ENCODE results near the gene S100A11.

Gene S100A11

DNA sequence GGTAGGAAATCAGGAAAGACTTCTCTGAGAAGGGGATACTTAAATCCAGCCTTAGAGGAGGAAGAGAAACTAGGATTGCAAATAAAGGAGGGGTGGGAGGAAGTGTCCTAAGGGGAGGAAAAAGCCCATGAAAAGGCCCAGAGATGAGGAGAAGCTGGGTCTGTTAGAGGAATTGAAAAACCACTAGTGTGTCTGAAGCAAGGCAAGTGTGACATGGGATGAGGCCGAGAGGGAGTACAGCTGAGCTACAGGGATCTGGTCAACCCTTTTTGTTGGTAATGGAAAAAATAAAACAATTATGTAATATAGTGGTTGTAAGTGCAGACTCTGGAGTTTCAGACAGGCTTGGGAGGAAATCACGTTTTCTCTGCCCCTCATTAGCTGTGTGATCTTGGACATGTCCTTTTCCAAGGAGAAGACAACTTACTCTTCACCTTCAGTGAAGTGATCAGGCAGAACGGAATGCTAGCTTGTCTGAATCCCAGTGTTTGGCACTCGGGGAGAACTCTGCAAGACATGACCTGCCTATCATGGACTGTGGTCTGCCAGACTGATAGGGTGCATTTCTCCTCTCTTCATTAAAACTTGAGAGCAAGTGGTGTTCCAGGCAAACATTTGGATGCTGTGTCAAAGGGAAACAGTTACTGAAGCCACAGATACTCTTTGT, 35.7 kb downstream of the S100A11 start:
- no peak for DNase-seq

- DNase-seq: no peak
Measured at GRCh38 chr1:151998611-151999362, 38.0 kb downstream of the S100A11 start.

DNA sequence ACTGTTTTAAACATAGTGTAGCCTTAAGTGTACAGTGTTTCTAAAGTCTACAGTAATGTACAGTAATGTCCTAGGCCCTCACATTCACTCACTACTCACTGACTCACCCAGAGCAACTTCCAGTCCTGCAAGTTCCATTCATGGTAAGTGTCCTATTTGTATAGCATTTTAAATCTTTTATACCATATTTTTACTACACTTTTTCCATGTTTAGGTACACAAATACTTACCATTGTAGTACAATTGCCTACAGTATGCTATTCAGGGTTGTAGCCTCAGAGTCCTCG, 39.6 kb downstream of the S100A11 start:
- DNase-seq: no peak

GRCh38 chr1:151995774-151996173, 41.0 kb downstream of the S100A11 start:
- DNase-seq: no peak

GRCh38 chr1:151994956-151995355, 41.8 kb downstream of the S100A11 start:
- DNase-seq: no peak

DNA sequence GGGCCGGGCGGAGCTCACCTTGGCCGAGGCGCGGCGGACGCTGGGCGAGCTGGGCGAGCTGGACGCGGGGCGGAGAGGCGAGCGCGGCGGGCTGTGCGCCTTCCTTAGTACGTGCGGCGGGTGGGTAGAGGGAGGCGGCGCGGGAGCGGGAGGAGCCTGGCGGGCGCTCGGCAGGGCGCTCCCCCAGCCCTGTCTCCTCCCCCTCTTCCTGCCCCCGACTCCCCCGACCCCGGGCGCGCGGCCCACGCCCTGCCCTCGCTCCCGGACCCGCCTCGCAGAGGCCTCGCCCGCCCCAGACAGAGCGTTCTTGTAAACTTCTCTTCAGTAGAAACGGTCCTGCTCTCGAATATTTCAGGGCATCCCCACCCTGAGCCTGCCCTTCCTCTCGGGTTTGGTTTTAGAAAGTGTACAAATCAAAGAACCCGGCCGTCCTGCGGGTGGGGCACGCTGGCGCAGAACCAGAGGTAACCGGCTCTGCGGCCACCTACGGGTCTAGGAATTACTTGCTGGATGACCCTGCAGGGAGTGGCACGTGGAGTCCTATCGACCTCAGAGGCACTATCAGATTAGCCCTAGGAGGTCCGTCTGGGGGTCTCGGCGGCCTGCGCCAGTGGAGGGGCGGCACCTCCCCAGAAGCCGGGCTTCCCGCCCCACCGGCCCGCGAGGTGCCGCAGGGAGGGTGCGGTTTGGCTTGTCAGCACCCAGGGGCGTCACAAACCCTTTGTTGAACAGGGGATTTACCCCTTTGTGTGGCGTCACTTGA, 42.9 kb downstream of the S100A11 start, which contains the start of gene S100A10:
TSS of gene S100A10 (minus strand) at position 126 of the 763 bp plus-strand sequence. CDS start 7,629 bp downstream, outside the sequence.
- no peak for DNase-seq

- no peak for DNase-seq
Measured at GRCh38 chr1:151993084-151993733, 43.6 kb downstream of the S100A11 start.

GRCh38 chr1:151992303-151993083, 44.3 kb downstream of the S100A11 start:
- no peak for DNase-seq

DNA sequence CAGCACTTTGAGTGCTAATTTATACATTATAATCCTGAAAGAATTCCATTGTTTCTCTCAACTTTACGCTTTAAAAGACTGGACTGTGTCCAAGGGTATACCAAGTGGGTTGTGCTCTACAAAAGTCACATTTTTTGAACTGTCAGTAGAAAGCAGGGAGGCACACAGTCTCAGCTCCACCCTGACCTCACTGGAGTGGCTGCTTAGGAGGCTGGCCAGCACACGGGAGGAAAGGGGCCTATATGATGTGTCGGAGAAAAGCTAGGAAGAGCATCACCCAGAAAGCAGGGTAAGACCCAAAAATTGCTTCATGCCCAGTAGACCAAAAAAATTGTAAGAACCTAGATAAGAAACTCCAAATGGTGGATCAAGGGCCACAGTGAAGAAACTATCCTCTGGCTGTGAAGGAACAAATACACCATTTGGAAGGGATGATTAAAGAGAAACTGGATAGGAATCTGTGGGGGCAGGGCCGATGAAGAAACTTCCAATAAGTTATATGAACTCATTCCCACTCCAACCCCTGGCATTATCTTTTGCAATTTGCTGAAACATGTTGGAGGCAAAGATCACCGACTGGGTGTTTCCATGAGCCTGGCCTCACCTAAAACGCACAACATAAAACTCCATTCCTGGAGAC, 45.0 kb downstream of the S100A11 start:
- no peak for DNase-seq

GRCh38 chr1:151990856-151991198, 46.0 kb downstream of the S100A11 start:
- DNase-seq: no peak

DNA sequence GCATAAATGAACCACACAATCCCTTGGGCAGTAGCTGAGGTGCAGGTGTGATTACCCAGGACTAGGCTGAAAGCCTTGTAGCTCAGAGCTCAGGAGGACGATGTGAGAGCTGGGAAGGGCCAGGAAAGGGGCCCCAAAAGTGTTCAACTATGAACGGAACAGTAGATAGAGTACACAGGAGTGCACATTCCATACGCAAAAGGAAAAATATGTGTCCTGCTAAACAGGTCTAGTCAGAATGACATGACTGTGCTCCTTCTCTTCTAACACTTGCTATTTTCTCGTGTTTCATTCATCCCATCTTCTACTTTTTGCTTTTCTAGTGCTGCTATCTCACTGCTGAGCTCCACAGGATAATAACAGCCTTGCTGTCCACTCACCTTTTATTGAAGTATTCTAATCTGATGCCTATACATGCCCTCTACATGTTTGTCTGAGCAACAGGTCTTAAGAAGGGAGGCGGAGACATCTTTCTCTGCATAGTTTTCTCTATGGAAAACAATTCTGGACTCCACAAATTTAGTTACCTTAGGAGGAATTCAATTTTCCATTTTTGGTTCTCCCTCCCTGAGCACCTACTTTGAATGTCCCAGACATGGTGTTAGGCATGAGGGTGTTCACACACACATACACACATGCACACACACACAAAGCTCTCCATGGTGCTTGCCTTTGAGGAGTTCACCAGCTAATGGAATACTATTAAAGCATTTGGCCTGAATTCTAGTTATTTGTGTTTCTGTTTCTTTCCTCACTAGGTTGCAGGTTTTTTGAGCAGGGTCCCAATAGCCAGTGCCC, 46.5 kb downstream of the S100A11 start:
- no peak for DNase-seq

GRCh38 chr1:151989211-151989862, 47.5 kb downstream of the S100A11 start:
- DNase-seq: no peak

GRCh38 chr1:151988405-151988923, 48.3 kb downstream of the S100A11 start:
- DNase-seq: no peak

GRCh38 chr1:151986501-151987190, 50.2 kb downstream of the S100A11 start:
- no peak for DNase-seq

DNA sequence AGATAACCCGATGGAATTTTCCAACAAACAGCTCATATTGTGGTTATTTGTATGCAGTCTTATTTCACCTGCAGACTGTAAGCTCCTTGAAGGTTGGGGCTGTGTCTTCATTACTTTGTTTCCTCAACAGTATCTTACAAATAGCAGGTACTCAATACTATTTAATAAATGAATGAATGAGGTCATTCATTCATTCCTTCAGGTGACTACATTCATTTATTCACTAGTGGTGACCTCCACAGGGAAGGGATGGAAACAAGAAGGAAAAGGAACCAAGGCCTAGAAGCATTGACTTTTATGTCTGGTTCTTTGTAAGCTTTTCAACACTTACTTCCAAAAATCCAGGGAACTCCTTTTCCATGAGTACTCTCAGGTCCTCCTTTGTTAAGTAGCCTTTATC, 51.0 kb downstream of the S100A11 start:
- no peak for DNase-seq

- no peak for DNase-seq
Measured at GRCh38 chr1:151985270-151985669, 51.5 kb downstream of the S100A11 start.

- peak; percentile 29 for DNase-seq
Measured at GRCh38 chr1:151984313-151984956, 52.4 kb downstream of the S100A11 start.
